ENCODE data around the gene ANKRD10. TPM values are rescaled to one million over a fixed set of nuclear protein-coding genes. Genes with fewer than 3 reads are reported as not detected.

The ANKRD10 gene
- total RNA-seq, 1 donor, result 60.5 TPM

- H3K4me3 ChIP-seq (ENCODE audit: low read depth, low read length), result no peak overlapping the region
- DNase-seq (ENCODE audit: low read depth), result no peak
- TF ChIP-seq CTCF (IDR thresholded peaks at IDR 0.05; ENCODE audit: insufficient read depth, low read depth, low read length), result no peak
These were observed 21.3 kb downstream of the ANKRD10 start for GRCh38 chr13:110893571-110893970.

GRCh38 chr13:110890279-110891165 is 24.3 kb downstream of the ANKRD10 start:
- TF ChIP-seq CTCF (IDR thresholded peaks at IDR 0.05; ENCODE audit: insufficient read depth, low read depth, low read length), result no peak
- H3K4me3 ChIP-seq (ENCODE audit: low read depth, low read length), result no peak overlapping the region
- peak; percentile 84 for DNase-seq (ENCODE audit: low read depth)

GRCh38 chr13:110888390-110888789 is 26.5 kb downstream of the ANKRD10 start:
- no peak for TF ChIP-seq CTCF (IDR thresholded peaks at IDR 0.05; ENCODE audit: insufficient read depth, low read depth, low read length)

GRCh38 chr13:110887597-110888333 is 27.1 kb downstream of the ANKRD10 start:
- no peak overlapping the region for H3K4me3 ChIP-seq (ENCODE audit: low read depth, low read length)
- TF ChIP-seq CTCF (IDR thresholded peaks at IDR 0.05; ENCODE audit: insufficient read depth, low read depth, low read length), result no peak
- no peak for DNase-seq (ENCODE audit: low read depth)

More at GRCh38 chr13:110888390-110888789, 26.5 kb downstream of the ANKRD10 start:
- no peak overlapping the region for H3K4me3 ChIP-seq (ENCODE audit: low read depth, low read length)
- DNase-seq (ENCODE audit: low read depth), result no peak

GRCh38 chr13:110886870-110887596 is 27.8 kb downstream of the ANKRD10 start:
- no peak for TF ChIP-seq CTCF (IDR thresholded peaks at IDR 0.05; ENCODE audit: insufficient read depth, low read depth, low read length)
- no peak for DNase-seq (ENCODE audit: low read depth)
- H3K4me3 ChIP-seq (ENCODE audit: low read depth, low read length), result no peak overlapping the region

- no peak for DNase-seq (ENCODE audit: low read depth)
- TF ChIP-seq CTCF (IDR thresholded peaks at IDR 0.05; ENCODE audit: insufficient read depth, low read depth, low read length), result no peak
These were observed 28.7 kb downstream of the ANKRD10 start for GRCh38 chr13:110885966-110886869.

More at GRCh38 chr13:110885966-110886869, 28.7 kb downstream of the ANKRD10 start:
- H3K4me3 ChIP-seq (ENCODE audit: low read depth, low read length), result no peak overlapping the region

Measured in fibroblast of villous mesenchyme (primary cell).